ENCODE data around the gene FAHD2B. TPM values are rescaled to one million over a fixed set of nuclear protein-coding genes. Genes with fewer than 3 reads are reported as not detected.

FAHD2B gene
- total RNA-seq: 4.7 and 4.8 TPM in 2 replicates

DNA sequence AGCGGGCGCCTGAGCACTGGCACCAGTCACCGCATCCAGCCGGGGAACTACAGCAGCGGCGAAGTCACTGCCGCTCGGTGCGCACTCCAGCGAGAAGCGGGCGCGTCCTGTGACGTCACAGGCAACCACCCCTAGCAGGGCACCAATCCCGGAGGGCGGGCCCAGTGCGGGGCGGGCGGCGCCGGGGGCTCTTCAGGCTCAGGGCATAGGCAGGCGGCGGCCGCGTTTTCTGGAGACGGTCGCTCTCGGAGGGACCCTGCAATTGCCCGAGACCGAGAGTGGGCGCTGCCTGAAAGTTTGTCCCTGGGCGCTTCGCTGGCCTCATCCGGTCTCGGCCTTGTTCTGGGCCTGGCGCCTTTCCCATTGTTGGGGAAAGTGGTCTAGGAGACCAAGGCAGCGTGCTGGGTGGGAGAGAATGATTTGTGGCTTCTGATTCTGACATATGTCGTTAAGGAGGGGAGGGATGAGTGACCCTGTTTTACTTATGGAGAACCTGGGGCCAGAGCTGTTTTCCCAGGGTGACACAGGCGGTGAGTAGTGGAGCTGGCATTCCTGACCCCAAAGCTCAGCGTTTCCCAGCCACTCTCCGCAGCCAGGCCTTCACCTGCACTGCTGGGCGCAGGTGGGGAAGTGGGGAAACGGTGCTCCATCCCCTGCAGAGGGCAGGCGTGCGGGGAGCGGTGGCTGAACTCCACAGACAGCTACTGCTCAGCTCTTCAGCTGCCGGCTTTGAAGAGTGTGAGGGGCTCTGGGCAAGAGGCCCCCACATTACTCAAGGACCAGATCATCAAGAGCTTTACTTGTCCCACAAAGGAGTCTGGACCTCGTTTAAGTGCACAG, at the start of gene FAHD2B:
Gene FAHD2B, minus strand, starts transcription at position 111 of the 840 bp plus-strand sequence. CDS start 3,176 bp downstream, outside the sequence.

DNA sequence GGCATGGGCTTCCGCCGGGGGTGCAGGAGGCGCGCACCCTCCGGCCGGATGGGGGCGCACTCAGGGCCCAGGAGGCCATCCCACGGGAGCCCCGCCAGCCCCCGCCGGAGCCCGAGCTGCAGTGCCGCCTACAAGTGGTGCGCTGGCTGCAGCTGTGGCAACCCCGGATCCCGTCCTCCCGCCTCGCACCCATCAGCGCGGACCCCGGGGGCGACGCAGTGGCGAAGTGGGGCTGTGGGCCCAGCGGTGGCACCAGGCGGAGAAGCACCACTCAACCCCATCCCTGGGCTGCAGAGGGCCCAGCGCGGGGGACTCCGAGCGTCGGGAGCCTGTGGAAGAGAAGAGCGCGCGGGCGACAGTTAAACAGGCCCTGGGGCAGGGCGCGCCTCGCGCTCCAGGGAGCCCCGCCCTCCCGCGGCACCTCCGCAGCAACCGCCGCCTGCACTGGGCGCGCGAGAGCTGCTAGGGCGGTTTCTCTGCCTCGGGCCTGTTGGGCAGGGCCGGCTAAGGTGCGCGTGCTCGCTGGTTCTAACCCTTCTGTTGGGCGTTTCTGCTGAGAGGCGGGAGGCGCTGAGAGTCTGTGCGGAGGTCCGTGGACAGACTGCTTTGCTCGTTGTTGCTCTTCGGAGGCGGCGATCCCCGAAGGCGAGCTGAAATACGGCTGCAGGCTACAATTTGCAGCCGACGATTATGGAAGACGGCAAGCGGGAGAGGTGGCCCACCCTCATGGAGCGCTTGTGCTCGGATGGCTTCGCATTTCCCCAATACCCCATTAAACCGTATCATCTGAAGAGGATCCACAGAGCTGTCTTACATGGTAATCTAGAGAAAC, 18.6 kb upstream of the FAHD2B start, which contains the start of gene ANKRD36:
Gene ANKRD36, plus strand, starts transcription at position 104 of the 832 bp plus-strand sequence. Its CDS starts 587 bp downstream, at position 691.

Small RNAs within 50 kb of the gene (small RNA-seq; reads per million reads assigned to genes)
- not detected for gene AC018892.1
- gene IGKV1OR2-3: not detected
- not detected for gene IGKV2OR2-2
- gene RN7SL313P: not detected

Other genes starting within 250 kb of the FAHD2B start
- gene ANKRD39, start 236.9 kb downstream of the FAHD2B start, total RNA-seq: 6.3 and 11.3 TPM in 2 replicates
- gene SEMA4C, start 224.8 kb downstream of the FAHD2B start, total RNA-seq: 72.7 and 121 TPM in 2 replicates
- gene FAM178B, start 108.3 kb downstream of the FAHD2B start, total RNA-seq: 1.2 TPM in 1 of 2 replicates, not detected in the other
- gene ANKRD36, start 18.3 kb upstream of the FAHD2B start, total RNA-seq: 36.4 and 66.0 TPM in 2 replicates

All from placental epithelial cell (primary cell).